Activated naive CD4-positive, alpha-beta T cell (primary cell): ENCODE results near the gene FRMD3.

Experiments
- DNase-seq, 4 experiments: peaks; one replicate each; lab custom pipeline; 2025; lab: John Stamatoyannopoulos, UW

The FRMD3 gene

GRCh38 chr9:83472764-83473163, 65.4 kb downstream of the FRMD3 start:
- DNase-seq, result no peak

GRCh38 chr9:83472221-83472665, 66.0 kb downstream of the FRMD3 start:
- DNase-seq, result no peak

GRCh38 chr9:83471241-83471640, 67.0 kb downstream of the FRMD3 start:
- DNase-seq, result no peak

- no peak for DNase-seq
These were observed 68.5 kb downstream of the FRMD3 start for GRCh38 chr9:83469722-83470121.

- no peak for DNase-seq
These were observed 69.4 kb downstream of the FRMD3 start for GRCh38 chr9:83468821-83469220.

GRCh38 chr9:83466877-83467276, 71.3 kb downstream of the FRMD3 start:
- no peak for DNase-seq

- DNase-seq, result no peak
These were observed 71.8 kb downstream of the FRMD3 start for GRCh38 chr9:83466351-83466750.

- DNase-seq, result no peak
These were observed 78.4 kb downstream of the FRMD3 start for GRCh38 chr9:83459830-83460229.

GRCh38 chr9:83458530-83458929, 79.7 kb downstream of the FRMD3 start:
- DNase-seq, result no peak

- no peak for DNase-seq
These were observed 81.2 kb downstream of the FRMD3 start for GRCh38 chr9:83457005-83457404.

- no peak for DNase-seq
These were observed 82.0 kb downstream of the FRMD3 start for GRCh38 chr9:83456226-83456625.

GRCh38 chr9:83454076-83454475, 84.1 kb downstream of the FRMD3 start:
- no peak for DNase-seq

- DNase-seq, result no peak
These were observed 86.9 kb downstream of the FRMD3 start for GRCh38 chr9:83451308-83451707.

GRCh38 chr9:83449983-83450382, 88.2 kb downstream of the FRMD3 start:
- DNase-seq, result no peak

- no peak for DNase-seq
These were observed 89.0 kb downstream of the FRMD3 start for GRCh38 chr9:83449166-83449565.

- DNase-seq, result no peak
These were observed 89.6 kb downstream of the FRMD3 start for GRCh38 chr9:83448626-83449025.

- DNase-seq, result no peak
These were observed 90.8 kb downstream of the FRMD3 start for GRCh38 chr9:83447351-83447750.

GRCh38 chr9:83445703-83446265, 92.4 kb downstream of the FRMD3 start:
- no peak for DNase-seq

GRCh38 chr9:83444110-83444509, 94.1 kb downstream of the FRMD3 start:
- DNase-seq, result no peak

- DNase-seq, result no peak
These were observed 96.8 kb downstream of the FRMD3 start for GRCh38 chr9:83441390-83441789.

- no peak for DNase-seq
These were observed 97.6 kb downstream of the FRMD3 start for GRCh38 chr9:83440641-83441040.

GRCh38 chr9:83435301-83435700, 102.9 kb downstream of the FRMD3 start:
- DNase-seq, result no peak

- no peak for DNase-seq
These were observed 103.9 kb downstream of the FRMD3 start for GRCh38 chr9:83434254-83434653.

- no peak for DNase-seq
These were observed 104.4 kb downstream of the FRMD3 start for GRCh38 chr9:83433846-83434245.
